ENCODE data around the gene DUSP11. TPM values are rescaled to one million over a fixed set of nuclear protein-coding genes. Genes with fewer than 3 reads are reported as not detected.

DUSP11 gene
- total and polyA plus RNA-seq, 9 of the 15 experiments (the other 6 are each of a cell fraction or from before 2014, with no cell fraction given), result 20.7 to 79.8 (median 29.3) TPM

GRCh38 chr2:73740767-73741166 lies 39.1 kb downstream of the DUSP11 start (continued):
- no peak for TF ChIP-seq ZNF75A (CRISPR knock-in tag; IDR thresholded peaks at IDR 0.05)
- TF ChIP-seq SMARCC2 (IDR thresholded peaks at IDR 0.05; ENCODE audit: low read depth), result no peak
- TF ChIP-seq FOSL1 (tag; conservative IDR thresholded peaks at IDR 0.05), result peak; percentile 75
- peak; percentile 15; the same call in 1 of the 2 replicates for TF ChIP-seq NCOA1 (IDR thresholded peaks at IDR 0.05; ENCODE audit: low read depth)

GRCh38 chr2:73739101-73739500 lies 40.8 kb downstream of the DUSP11 start:
- ChIA-PET CTCF (ENCODE audit: low intra/inter-chr PET ratio) (no interaction called here), POLR2A (interaction anchor here (0.6 kb wide), 1 partner anchor 136 kb away, joined by 5 read pairs; no protein-coding TSS in a partner anchor)
- no peak overlapping the region for H2AFZ ChIP-seq (ENCODE audit: low read depth, low read length)
- ATAC-seq (no peak), FAIRE-seq (no peak), DNase-seq (ENCODE audit: extremely low read depth in 1 of 4, low spot score in 3 of 4) (no peak)
- no peaks in the 10 kb centered on the region for H3K9me1 ChIP-seq (ENCODE audit: control insufficient read depth, insufficient read depth, low read length)
- H3K79me2 ChIP-seq (ENCODE audit: control insufficient read depth, insufficient read depth, low read length), result peaks cover 18% of the 10 kb centered on the region
- in situ Hi-C loops (cut with MboI), result no loop called here
- no peaks in the 10 kb centered on the region for H3K27me3 ChIP-seq (ENCODE audit: control insufficient read depth in 2 of 2, insufficient read depth in 2 of 2, low read length in 2 of 2)
- peaks cover 3% of the 10 kb centered on the region for H3K9me3 ChIP-seq (replicated peaks; ENCODE audit: control insufficient read depth, insufficient read depth, low read depth, low read length)
- WGBS (ENCODE audit: insufficient coverage, low coverage, missing lambda C conversion rate), result 28% methylated on average over 3 of the region's 3 CpGs
- no peak overlapping the region for H3K9ac ChIP-seq (ENCODE audit: insufficient read depth in 1 of 2, low read depth in 2 of 2, low read length in 2 of 2)
- H3K27ac ChIP-seq (ENCODE audit: extremely low read depth, low read depth, low read length), result no peak overlapping the region
- peaks cover 6% of the 10 kb centered on the region; the same call in 1 of the 3 replicates for H3K36me3 ChIP-seq (ENCODE audit: control insufficient read depth, insufficient read depth, low read length)
- no TSS peak for BruUV-seq (replicated peaks)
- no peak overlapping the region for H3K4me2 ChIP-seq (ENCODE audit: insufficient read depth, low read length)
- H3K4me3 ChIP-seq, result no peak overlapping the region
- H4K20me1 ChIP-seq (replicated peaks; ENCODE audit: control insufficient read depth, insufficient read depth, low read length), result no peaks in the 10 kb centered on the region
- intact Hi-C loops (cut with micrococcal nuclease), result loop anchor here (5.0 kb wide), 1 partner anchor 42 kb away; no protein-coding TSS in a partner anchor
- H3K4me1 ChIP-seq (replicated peaks in 1 of 2; ENCODE audit: control insufficient read depth in 2 of 2, insufficient read depth in 2 of 2, low read length in 2 of 2), result peaks cover 4 to 5% of the 10 kb centered on the region in 2 experiments; a peak in 4 of 5 replicates
- TF ChIP-seq RERE (CRISPR knock-in tag; IDR thresholded peaks at IDR 0.05; ENCODE audit: borderline replicate concordance) (no peak), ZNF589 (CRISPR knock-in tag; IDR thresholded peaks at IDR 0.05; ENCODE audit: low read depth) (no peak), ZNF431 (CRISPR knock-in tag; IDR thresholded peaks at IDR 0.05) (no peak), MLLT1 (IDR thresholded peaks at IDR 0.05) (no peak), MEF2D (tag; conservative IDR thresholded peaks at IDR 0.05; ENCODE audit: low read depth) (no peak), ZNF280B (CRISPR knock-in tag; IDR thresholded peaks at IDR 0.05) (no peak), FIP1L1 (IDR thresholded peaks at IDR 0.05; ENCODE audit: low read depth, low read length, poor library complexity, severe bottlenecking) (no peak), XRCC4 (IDR thresholded peaks at IDR 0.05; ENCODE audit: extremely low read depth, insufficient read depth, insufficient read length) (no peak)
